Neural progenitor cell (in vitro differentiated cells): ENCODE data around the gene PHLDA2. TPM values are rescaled to one million over a fixed set of nuclear protein-coding genes. Genes with fewer than 3 reads are reported as not detected.

Experiments
- DNase-seq: peaks from one replicate; pipeline ENCODE4 v3.0.0-alpha.2; 2016; ENCODE audit warnings: low spot score
- H2AFZ ChIP-seq: fragments of 200-600 bp; sonication (generic); replicated peaks from 2 replicates; pipeline ENCODE4 v1.6.1; 2016; ENCODE audit warnings: antibody characterized with exemption
- H3F3A ChIP-seq: fragments of 200-600 bp; sonication (generic); 2 replicates; pipeline ENCODE4 v1.6.1; 2016; ENCODE audit warnings: antibody characterized with exemption, low read depth
- H3K27ac ChIP-seq: fragments of 200-600 bp; sonication (generic); 2 replicates; pipeline ENCODE4 v1.5.1; 2016; ENCODE audit warnings: mild to moderate bottlenecking
- H3K27me3 ChIP-seq: fragments of 200-600 bp; sonication (generic); 2 replicates; pipeline ENCODE4 v1.6.1; 2016; ENCODE audit warnings: mild to moderate bottlenecking, moderate library complexity
- H3K36me3 ChIP-seq: fragments of 200-600 bp; sonication (generic); 2 replicates; pipeline ENCODE4 v1.5.1; 2016
- H3K4me1 ChIP-seq: fragments of 200-600 bp; sonication (generic); 2 replicates; pipeline ENCODE4 v1.6.1; 2016; ENCODE audit warnings: mixed run types
- H3K4me2 ChIP-seq: fragments of 200-600 bp; sonication (generic); 2 replicates; pipeline ENCODE4 v1.6.1; 2016
- H3K4me3 ChIP-seq: fragments of 200-600 bp; sonication (generic); 2 replicates; pipeline ENCODE4 v1.5.1; 2016
- H3K79me2 ChIP-seq: fragments of 200-600 bp; sonication (generic); 2 replicates; pipeline ENCODE4 v1.6.1; 2016; ENCODE audit warnings: low read depth
- H3K9ac ChIP-seq: fragments of 200-600 bp; sonication (generic); 2 replicates; pipeline ENCODE4 v1.6.1; 2016
- H3K9me3 ChIP-seq: fragments of 200-600 bp; sonication (generic); 2 replicates; pipeline ENCODE4 v1.5.1; 2016; ENCODE audit warnings: low read depth
- H4K20me1 ChIP-seq: fragments of 200-600 bp; sonication (generic); 2 replicates; pipeline ENCODE4 v1.6.1; 2016; ENCODE audit warnings: low read depth
- H3K27ac Mint-ChIP-seq: 3 replicates; pipeline ENCODE4 v1.8.0; 2021; ENCODE audit warnings: mixed read lengths
- H3K27me3 Mint-ChIP-seq: 2 replicates; pipeline ENCODE4 v1.8.0; 2022; ENCODE audit warnings: low read depth, mild to moderate bottlenecking, inconsistent platforms, moderate library complexity, mixed read lengths; ENCODE audit not compliant: insufficient read depth
- H3K36me3 Mint-ChIP-seq: 3 replicates; pipeline ENCODE4 v1.8.0; 2021; ENCODE audit warnings: mixed read lengths
- H3K4me1 Mint-ChIP-seq: 3 replicates; pipeline ENCODE4 v1.8.0; 2021; ENCODE audit warnings: mixed read lengths
- H3K4me3 Mint-ChIP-seq: 3 replicates; pipeline ENCODE4 v1.8.0; 2021; ENCODE audit warnings: mild to moderate bottlenecking, moderate library complexity, mixed read lengths
- H3K9me3 Mint-ChIP-seq: 3 replicates; pipeline ENCODE4 v1.8.0; 2020; ENCODE audit warnings: mixed read lengths
- CTCF ChIP-seq: fragments of 200-600 bp; sonication (generic); IDR thresholded peaks from 2 replicates; pipeline ENCODE4 v1.5.1; 2017; ENCODE audit warnings: antibody characterized with exemption, mild to moderate bottlenecking
- EZH2 ChIP-seq: fragments of 200-600 bp; sonication (generic); IDR thresholded peaks from 2 replicates; pipeline ENCODE4 v1.6.1; 2017; ENCODE audit warnings: antibody characterized with exemption, mild to moderate bottlenecking, moderate library complexity
- EZH2phosphoT487 ChIP-seq: fragments of 200-600 bp; sonication (generic); IDR thresholded peaks from 2 replicates; pipeline ENCODE4 v1.6.1; 2017; ENCODE audit warnings: antibody characterized with exemption
- total RNA-seq: library from RNA; depleted of rRNA; stranded (reverse); fragments of >200 nt; gene quantifications from 2 replicates; pipeline ENCODE4 v1.2.3, GENCODE V29; 2015; ENCODE audit warnings: low replicate concordance

The PHLDA2 gene
- total RNA-seq, 1 donor from 2014 or later = not detected

DNA sequence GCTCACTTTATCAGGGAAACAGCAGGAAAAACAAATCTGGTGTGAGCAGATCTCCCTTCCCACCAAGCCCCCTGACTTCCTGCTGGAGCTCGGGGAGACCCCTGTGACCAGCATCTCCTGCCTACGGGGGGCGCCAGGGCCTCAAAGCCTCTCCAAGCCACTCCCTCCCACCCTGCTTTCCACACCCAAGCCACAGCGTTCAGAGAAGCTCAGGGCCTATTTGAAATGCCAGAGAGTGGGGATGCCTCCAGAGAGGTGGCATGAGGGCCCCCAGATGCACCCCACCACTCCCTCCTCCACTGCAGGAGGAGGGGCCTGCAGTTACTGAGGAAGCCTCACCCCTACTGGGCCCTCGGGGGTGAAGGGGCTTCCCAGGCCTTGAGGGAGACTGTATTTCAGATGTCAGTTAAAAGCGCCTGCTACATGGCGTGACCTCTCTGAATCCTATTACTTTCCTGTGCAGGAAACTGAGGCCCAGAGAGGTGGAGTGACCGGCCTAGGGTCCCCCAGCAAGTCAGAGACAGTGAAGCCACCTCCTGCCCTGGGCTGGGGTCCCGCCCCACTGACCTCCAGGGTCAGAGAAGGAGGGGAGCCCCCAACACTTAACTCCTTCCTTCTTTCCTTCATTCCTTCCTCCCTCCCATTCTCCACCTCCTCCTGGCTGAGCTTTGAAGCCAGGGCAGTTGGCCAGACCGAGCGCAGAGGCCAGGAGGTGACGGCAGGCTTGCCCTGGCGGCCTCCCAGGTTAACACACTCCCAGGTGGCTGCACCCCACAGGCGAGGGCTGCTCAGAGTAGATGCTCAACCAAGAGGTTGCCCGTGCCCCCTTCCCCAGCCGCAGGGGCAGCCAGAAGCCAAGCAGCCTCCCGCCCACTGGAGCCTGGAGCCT lies 37.6 kb downstream of the PHLDA2 start:
- H3K36me3 Mint-ChIP-seq = no peaks in the 10 kb centered on the region
- no peak overlapping the region for H3K27ac Mint-ChIP-seq

GRCh38 chr11:2890466-2891294 lies 38.5 kb downstream of the PHLDA2 start:
- Mint-ChIP-seq H3K4me1 (peaks cover 34% of the 10 kb centered on the region), H3K27me3 (peaks cover 4% of the 10 kb centered on the region), H3K9me3 (no peaks in the 10 kb centered on the region), H3K4me3 (no peak overlapping the region), H3K36me3 (no peaks in the 10 kb centered on the region), H3K27ac (no peak overlapping the region)
- H4K20me1 ChIP-seq = no peaks in the 10 kb centered on the region
- H3K79me2 ChIP-seq = no peaks in the 10 kb centered on the region
- no peak overlapping the region for H3K27ac ChIP-seq
- H3K36me3 ChIP-seq = no peaks in the 10 kb centered on the region
- TF ChIP-seq EZH2 = no peak
- no peak for TF ChIP-seq CTCF
- no peak for TF ChIP-seq EZH2phosphoT487
- H3K9ac ChIP-seq = no peak overlapping the region
- H3K4me3 ChIP-seq = no peak overlapping the region
- peaks cover 24% of the 10 kb centered on the region for H3K4me1 ChIP-seq
- H3K27me3 ChIP-seq = peaks cover 23% of the 10 kb centered on the region
- H3K4me2 ChIP-seq = no peak overlapping the region
- no peaks in the 10 kb centered on the region for H3K9me3 ChIP-seq
- peaks cover 34% of the 10 kb centered on the region for H3F3A ChIP-seq
- DNase-seq = peak; percentile 29
- no peak overlapping the region for H2AFZ ChIP-seq

More for the DNA sequence above, 37.6 kb downstream of the PHLDA2 start:
- Mint-ChIP-seq H3K27me3 (peaks cover 4% of the 10 kb centered on the region), H3K4me1 (peaks cover 32% of the 10 kb centered on the region), H3K9me3 (no peaks in the 10 kb centered on the region), H3K4me3 (peak overlapping the region; percentile 57)
- Histone ChIP-seq H4K20me1 (no peaks in the 10 kb centered on the region), H3K9me3 (no peaks in the 10 kb centered on the region), H3K4me1 (peaks cover 21% of the 10 kb centered on the region), H3K4me2 (peak overlapping the region; percentile 72), H2AFZ (no peak overlapping the region), H3K79me2 (no peaks in the 10 kb centered on the region), H3K9ac (no peak overlapping the region), H3F3A (peaks cover 30% of the 10 kb centered on the region), H3K36me3 (no peaks in the 10 kb centered on the region), H3K27me3 (peaks cover 23% of the 10 kb centered on the region), H3K27ac (no peak overlapping the region), H3K4me3 (no peak overlapping the region)
- peak; percentile 61 for DNase-seq
- TF ChIP-seq EZH2phosphoT487 (no peak), CTCF (peak; percentile 37)

GRCh38 chr11:2889362-2890273 lies 39.6 kb downstream of the PHLDA2 start:
- no peaks in the 10 kb centered on the region for H3K36me3 ChIP-seq
- H3K36me3 Mint-ChIP-seq = no peaks in the 10 kb centered on the region
- peaks cover 34% of the 10 kb centered on the region for H3K4me1 Mint-ChIP-seq
- no peak overlapping the region for H3K27ac ChIP-seq
- no peak overlapping the region for H3K4me3 ChIP-seq
- no peaks in the 10 kb centered on the region for H3K9me3 Mint-ChIP-seq
- no peak for TF ChIP-seq CTCF
- no peak for TF ChIP-seq EZH2phosphoT487
- TF ChIP-seq EZH2 = no peak
- peak overlapping the region; percentile 90 for H3K27ac Mint-ChIP-seq
- H3K9me3 ChIP-seq = no peaks in the 10 kb centered on the region
- H3K4me3 Mint-ChIP-seq = no peak overlapping the region
- no peak overlapping the region for H3K4me2 ChIP-seq
- no peak overlapping the region for H2AFZ ChIP-seq
- no peak for DNase-seq
- peaks cover 4% of the 10 kb centered on the region for H4K20me1 ChIP-seq
- peaks cover 40% of the 10 kb centered on the region for H3F3A ChIP-seq
- H3K4me1 ChIP-seq = peaks cover 24% of the 10 kb centered on the region
- H3K79me2 ChIP-seq = peaks cover 4% of the 10 kb centered on the region
- no peak overlapping the region for H3K9ac ChIP-seq
- peaks cover 4% of the 10 kb centered on the region for H3K27me3 Mint-ChIP-seq
- peaks cover 27% of the 10 kb centered on the region for H3K27me3 ChIP-seq
